Chondrocyte (in vitro differentiated cells): ENCODE data around the gene GYS1. TPM values are rescaled to one million over a fixed set of nuclear protein-coding genes. Genes with fewer than 3 reads are reported as not detected.

ENCODE experiments used
- DNase-seq: peaks from one replicate; pipeline ENCODE4 v3.0.0; 2021; ENCODE audit warnings: mixed read lengths, low spot score
- H3K27ac Mint-ChIP-seq: one replicate; pipeline ENCODE4 v1.8.0; 2021; ENCODE audit warnings: mild to moderate bottlenecking, moderate library complexity, mixed read lengths; ENCODE audit not compliant: unreplicated experiment
- H3K27me3 Mint-ChIP-seq: 2 replicates; pipeline ENCODE4 v1.8.0; 2021; ENCODE audit warnings: low read depth, mixed read lengths
- H3K36me3 Mint-ChIP-seq: 2 replicates; pipeline ENCODE4 v1.8.0; 2021; ENCODE audit warnings: low read depth, mixed read lengths
- H3K4me1 Mint-ChIP-seq: 2 replicates; pipeline ENCODE4 v1.8.0; 2021; ENCODE audit warnings: low read depth, mild to moderate bottlenecking, mixed read lengths
- H3K4me3 Mint-ChIP-seq: one replicate; pipeline ENCODE4 v1.8.0; 2021; ENCODE audit warnings: mild to moderate bottlenecking, moderate library complexity, mixed read lengths; ENCODE audit not compliant: unreplicated experiment
- H3K9me3 Mint-ChIP-seq: 2 replicates; pipeline ENCODE4 v1.8.0; 2021; ENCODE audit warnings: low read depth, mixed read lengths
- CTCF ChIP-seq: fragments of 200-600 bp; sonication (generic); IDR thresholded peaks from 2 replicates; pipeline ENCODE4 v1.5.0; 2021; ENCODE audit warnings: antibody characterized with exemption, mild to moderate bottlenecking, moderate library complexity
- total RNA-seq: library from RNA; stranded (reverse); gene quantifications from 3 replicates; pipeline ENCODE4 v1.2.1, GENCODE V29; 2021

GYS1 gene
- total RNA-seq, 1 donor from 2014 or later, result 51.1 TPM

- H3K27ac Mint-ChIP-seq, result no peak overlapping the region
- H3K9me3 Mint-ChIP-seq, result no peaks in the 10 kb centered on the region
- no peaks in the 10 kb centered on the region for H3K27me3 Mint-ChIP-seq
- H3K36me3 Mint-ChIP-seq, result peaks cover 17% of the 10 kb centered on the region
- no peak for DNase-seq
- no peak overlapping the region for H3K4me3 Mint-ChIP-seq
- peaks cover 21% of the 10 kb centered on the region for H3K4me1 Mint-ChIP-seq
- TF ChIP-seq CTCF, result peak; percentile 27
These were observed 16.9 kb downstream of the GYS1 start for GRCh38 chr19:48975947-48976847.

DNA sequence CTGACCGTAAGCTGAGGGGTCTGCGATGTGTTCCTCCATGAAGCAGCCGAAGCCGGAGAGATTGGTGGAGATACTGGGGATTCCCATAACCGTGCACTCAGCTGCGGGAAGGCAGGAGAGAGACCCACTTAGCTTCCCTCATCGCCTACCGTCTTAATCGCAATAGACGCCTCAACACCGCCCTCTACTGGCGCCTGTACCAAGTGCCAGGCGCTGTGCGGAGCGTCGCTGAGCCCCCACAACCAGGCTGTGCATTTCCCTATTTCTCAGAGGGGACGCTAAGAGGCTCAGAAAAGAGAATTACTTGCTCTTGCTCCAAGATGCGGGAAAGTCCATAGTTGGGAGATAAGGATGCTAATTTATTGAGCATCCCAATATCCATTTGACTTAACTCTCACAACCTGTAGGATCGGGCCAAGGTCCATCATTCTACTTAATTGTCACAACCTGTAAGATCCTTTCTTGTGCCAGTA, 22.1 kb downstream of the GYS1 start:
- DNase-seq, result no peak
- Mint-ChIP-seq H3K4me1 (peaks cover 24% of the 10 kb centered on the region), H3K36me3 (peaks cover 18% of the 10 kb centered on the region), H3K27ac (no peak overlapping the region), H3K4me3 (no peak overlapping the region), H3K27me3 (no peaks in the 10 kb centered on the region), H3K9me3 (no peaks in the 10 kb centered on the region)
- peak; percentile 94 for TF ChIP-seq CTCF

GRCh38 chr19:48970139-48970766, 22.9 kb downstream of the GYS1 start:
- peaks cover 20% of the 10 kb centered on the region for H3K36me3 Mint-ChIP-seq
- no peak for TF ChIP-seq CTCF
- no peak overlapping the region for H3K4me3 Mint-ChIP-seq
- no peak overlapping the region for H3K27ac Mint-ChIP-seq
- no peaks in the 10 kb centered on the region for H3K9me3 Mint-ChIP-seq
- no peak for DNase-seq
- H3K27me3 Mint-ChIP-seq, result no peaks in the 10 kb centered on the region
- H3K4me1 Mint-ChIP-seq, result peaks cover 26% of the 10 kb centered on the region

GRCh38 chr19:48969276-48970138, 23.6 kb downstream of the GYS1 start:
- no peaks in the 10 kb centered on the region for H3K27me3 Mint-ChIP-seq

More at GRCh38 chr19:48969276-48970138, 23.6 kb downstream of the GYS1 start:
- H3K36me3 Mint-ChIP-seq, result peaks cover 20% of the 10 kb centered on the region
- H3K9me3 Mint-ChIP-seq, result no peaks in the 10 kb centered on the region
- peaks cover 32% of the 10 kb centered on the region for H3K4me1 Mint-ChIP-seq
- TF ChIP-seq CTCF, result no peak
- no peak overlapping the region for H3K27ac Mint-ChIP-seq
- DNase-seq, result no peak
- H3K4me3 Mint-ChIP-seq, result no peak overlapping the region
